Hair follicular keratinocyte (primary cell): Measurements from ENCODE around the gene ADAMTS1. TPM values are rescaled to one million over a fixed set of nuclear protein-coding genes. Genes with fewer than 3 reads are reported as not detected.

Experiments
- total RNA-seq: library from RNA; depleted of rRNA; stranded (reverse); fragments of >200 nt; gene quantifications from 2 replicates; pipeline ENCODE4 v1.2.3, GENCODE V29; 2015

ADAMTS1 gene
- total RNA-seq, result 9.9 and 13.7 TPM in 2 replicates

GRCh38 chr21:26845066-26845758 lies at the start of gene ADAMTS1:
Gene ADAMTS1, minus strand, starts transcription at chr21:26845409. Its CDS starts 455 bp downstream, at chr21:26844954.

Other genes starting within 250 kb of the ADAMTS1 start
- not detected in 2 replicates for gene ADAMTS5, start 121.7 kb upstream of the ADAMTS1 start, total RNA-seq